ENCODE data around the gene PDZD2.
"Not testable (repeated sequence)": the region's sequence is repeated elsewhere in the genome, so short reads cannot be mapped to it uniquely, and the experiment has no call there.

The PDZD2 gene

DNA sequence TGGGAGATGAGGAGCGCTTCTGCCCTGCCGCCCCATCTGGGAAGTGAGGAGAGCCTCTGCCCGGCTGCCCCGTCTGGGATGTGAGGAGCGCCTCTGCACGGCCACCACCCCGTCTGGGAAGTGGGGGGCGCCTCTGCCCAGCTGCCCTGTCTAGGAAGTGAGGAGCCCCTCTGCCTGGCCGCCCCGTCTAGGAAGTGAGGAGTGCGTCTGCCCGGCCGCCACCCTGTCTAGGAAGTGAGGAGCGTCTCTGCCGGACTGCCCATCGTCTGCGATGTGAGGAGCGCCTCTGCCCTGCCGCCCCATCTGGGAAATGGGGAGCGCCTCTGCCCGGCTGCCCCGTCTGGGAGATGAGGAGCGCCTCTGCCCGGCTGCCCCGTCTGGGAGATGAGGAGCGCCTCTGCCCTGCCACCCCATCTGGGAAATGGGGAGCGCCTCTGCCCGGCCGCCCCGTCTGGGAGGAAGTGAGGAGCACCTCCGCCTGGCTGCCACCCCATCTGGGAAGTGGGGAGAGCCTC is 401.3 kb downstream of the PDZD2 start:
- not testable (repeated sequence) for H3K9ac ChIP-seq (ENCODE audit: low read length); H2AFZ ChIP-seq (ENCODE audit: low read depth, low read length); H3K79me2 ChIP-seq (ENCODE audit: low read length); H3K4me2 ChIP-seq (ENCODE audit: low read length); H3K36me3 ChIP-seq (replicated peaks; ENCODE audit: low read depth, low read length); H3K4me3 ChIP-seq (ENCODE audit: low read length); H3K4me1 ChIP-seq (ENCODE audit: low read length); H3K27me3 ChIP-seq (ENCODE audit: low read depth, low read length); H3K27ac ChIP-seq (ENCODE audit: low read length); H4K20me1 ChIP-seq (ENCODE audit: insufficient read depth, low read length); H3K9me3 ChIP-seq (ENCODE audit: insufficient read depth, low read length)

- Histone ChIP-seq H3K27me3 (ENCODE audit: low read depth, low read length) (peaks cover 6% of the 10 kb centered on the region; the same call in 1 of the 2 replicates), H3K36me3 (replicated peaks; ENCODE audit: low read depth, low read length) (no peaks in the 10 kb centered on the region), H3K9me3 (ENCODE audit: insufficient read depth, low read length) (no peaks in the 10 kb centered on the region), H3K79me2 (ENCODE audit: low read length) (no peaks in the 10 kb centered on the region), H3K4me3 (ENCODE audit: low read length) (no peak overlapping the region), H3K4me1 (ENCODE audit: low read length) (no peaks in the 10 kb centered on the region), H3K9ac (ENCODE audit: low read length) (no peak overlapping the region), H4K20me1 (ENCODE audit: insufficient read depth, low read length) (no peaks in the 10 kb centered on the region), H2AFZ (ENCODE audit: low read depth, low read length) (no peak overlapping the region), H3K27ac (ENCODE audit: low read length) (no peak overlapping the region), H3K4me2 (ENCODE audit: low read length) (no peak overlapping the region)
- TF ChIP-seq EZH2phosphoT487 (IDR thresholded peaks at IDR 0.05; ENCODE audit: low read depth), result no peak
- TF ChIP-seq CTCF (IDR thresholded peaks at IDR 0.05; ENCODE audit: low read depth, low read length), result no peak
These were observed 403.6 kb downstream of the PDZD2 start for GRCh38 chr5:32042551-32042961.

GRCh38 chr5:32043105-32043504 is 404.2 kb downstream of the PDZD2 start:
- no peak overlapping the region for H3K27ac ChIP-seq (ENCODE audit: low read length)
- no peak overlapping the region for H3K4me2 ChIP-seq (ENCODE audit: low read length)
- H3K27me3 ChIP-seq (ENCODE audit: low read depth, low read length), result peaks cover 8% of the 10 kb centered on the region; the same call in 1 of the 2 replicates
- no peak overlapping the region for H3K9ac ChIP-seq (ENCODE audit: low read length)
- H2AFZ ChIP-seq (ENCODE audit: low read depth, low read length), result no peak overlapping the region
- H3K36me3 ChIP-seq (replicated peaks; ENCODE audit: low read depth, low read length), result no peaks in the 10 kb centered on the region
- H3K9me3 ChIP-seq (ENCODE audit: insufficient read depth, low read length), result no peaks in the 10 kb centered on the region
- TF ChIP-seq EZH2phosphoT487 (IDR thresholded peaks at IDR 0.05; ENCODE audit: low read depth) (no peak), CTCF (IDR thresholded peaks at IDR 0.05; ENCODE audit: low read depth, low read length) (no peak)
- no peak overlapping the region for H3K4me3 ChIP-seq (ENCODE audit: low read length)
- no peaks in the 10 kb centered on the region for H3K79me2 ChIP-seq (ENCODE audit: low read length)
- no peaks in the 10 kb centered on the region for H3K4me1 ChIP-seq (ENCODE audit: low read length)
- no peaks in the 10 kb centered on the region for H4K20me1 ChIP-seq (ENCODE audit: insufficient read depth, low read length)

- H3K4me1 ChIP-seq (ENCODE audit: low read length), result no peaks in the 10 kb centered on the region
- H3K27ac ChIP-seq (ENCODE audit: low read length), result no peak overlapping the region
- H3K4me3 ChIP-seq (ENCODE audit: low read length), result no peak overlapping the region
These were observed 405.5 kb downstream of the PDZD2 start for GRCh38 chr5:32044434-32044833.

More at GRCh38 chr5:32044434-32044833, 405.5 kb downstream of the PDZD2 start:
- Histone ChIP-seq H3K36me3 (replicated peaks; ENCODE audit: low read depth, low read length) (no peaks in the 10 kb centered on the region), H3K4me2 (ENCODE audit: low read length) (no peak overlapping the region), H3K79me2 (ENCODE audit: low read length) (no peaks in the 10 kb centered on the region), H3K9me3 (ENCODE audit: insufficient read depth, low read length) (no peaks in the 10 kb centered on the region), H2AFZ (ENCODE audit: low read depth, low read length) (no peak overlapping the region), H3K27me3 (ENCODE audit: low read depth, low read length) (peaks cover 8% of the 10 kb centered on the region; the same call in 1 of the 2 replicates), H4K20me1 (ENCODE audit: insufficient read depth, low read length) (no peaks in the 10 kb centered on the region), H3K9ac (ENCODE audit: low read length) (no peak overlapping the region)
- no peak for TF ChIP-seq CTCF (IDR thresholded peaks at IDR 0.05; ENCODE audit: low read depth, low read length)
- no peak for TF ChIP-seq EZH2phosphoT487 (IDR thresholded peaks at IDR 0.05; ENCODE audit: low read depth)

All from OCI-LY3 (cell line).